Stimulated activated CD8-positive, alpha-beta memory T cell treated with anti-CD3 and anti-CD28 coated beads, Interleukin-15, amount 100 ng/mL, for 24 hours (primary cell): ENCODE results near the gene DKK2.

Experiments used
- DNase-seq: peaks from one replicate; pipeline ENCODE4 v3.0.0-alpha.2; 2020; ENCODE audit warnings: low read depth

Gene DKK2, protein sequence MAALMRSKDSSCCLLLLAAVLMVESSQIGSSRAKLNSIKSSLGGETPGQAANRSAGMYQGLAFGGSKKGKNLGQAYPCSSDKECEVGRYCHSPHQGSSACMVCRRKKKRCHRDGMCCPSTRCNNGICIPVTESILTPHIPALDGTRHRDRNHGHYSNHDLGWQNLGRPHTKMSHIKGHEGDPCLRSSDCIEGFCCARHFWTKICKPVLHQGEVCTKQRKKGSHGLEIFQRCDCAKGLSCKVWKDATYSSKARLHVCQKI

GRCh38 chr4:107035819-107036583, at the start of gene DKK2:
Gene DKK2 (minus strand): TSS chr4:107036313. CDS start chr4:107035591, 722 bp downstream.
- DNase-seq: no peak

DNA sequence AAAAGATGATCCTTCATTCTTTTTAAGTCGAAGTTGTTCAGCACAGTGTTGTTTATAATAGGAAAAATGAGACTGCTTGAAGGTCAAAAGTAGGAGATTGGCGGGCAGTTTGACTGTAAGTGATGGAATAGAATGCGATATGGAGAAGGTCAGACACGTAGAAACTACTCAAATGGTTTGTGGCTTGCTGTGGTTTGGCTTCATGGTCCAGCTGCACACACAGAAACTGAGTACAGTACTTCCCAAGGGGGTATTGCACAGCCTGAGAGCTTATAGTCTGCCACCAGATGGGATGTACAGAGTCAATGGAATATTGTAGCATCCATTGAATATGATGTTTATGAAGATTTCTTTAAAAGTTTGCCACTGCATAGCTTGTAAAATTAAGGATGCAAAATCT, 41.1 kb upstream of the DKK2 start:
- DNase-seq: no peak

DNA sequence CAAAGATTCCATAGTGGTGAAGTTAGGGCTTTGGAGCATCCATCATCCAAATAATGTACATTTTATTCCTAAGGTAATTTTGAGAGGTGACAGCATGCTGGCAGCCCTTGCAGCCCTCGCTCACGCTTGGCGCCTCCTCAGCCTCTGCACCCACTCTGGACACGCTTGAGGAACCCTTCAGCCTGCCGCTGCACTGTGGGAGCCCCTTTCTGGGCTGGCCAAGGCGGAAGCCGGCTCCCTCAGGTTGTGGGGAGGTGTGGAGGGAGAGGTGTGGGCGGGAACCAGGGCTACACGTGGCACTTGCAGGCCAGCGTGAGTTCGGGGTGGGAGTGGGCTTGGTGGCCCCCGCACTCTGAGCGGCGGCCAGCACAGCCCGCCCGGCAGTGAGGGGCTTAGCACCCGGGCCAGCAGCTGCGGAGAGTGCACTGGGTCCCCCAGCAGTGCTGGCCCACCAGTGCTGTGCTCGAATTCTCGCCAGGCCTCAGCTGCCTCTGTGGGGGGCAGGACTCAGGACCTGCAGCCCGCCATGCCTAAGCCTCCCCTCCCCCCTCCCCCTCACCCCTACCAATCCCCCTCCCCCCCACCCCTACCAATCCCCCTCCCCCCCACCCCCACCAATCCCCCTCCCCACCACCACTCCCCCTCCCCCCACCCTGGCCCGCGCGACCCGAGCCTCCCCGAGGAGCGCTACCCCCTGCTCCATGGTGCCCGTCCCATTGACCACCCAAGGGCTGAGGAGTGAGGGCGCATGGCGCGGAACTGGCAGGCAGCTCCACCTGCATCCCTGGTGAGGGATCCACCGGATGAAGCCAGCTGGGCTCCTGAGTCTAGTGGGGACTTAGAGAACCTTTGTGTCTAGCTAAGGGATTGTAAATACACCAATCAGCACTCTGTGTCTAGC, 37.0 kb upstream of the DKK2 start:
- DNase-seq: no peak

DNA sequence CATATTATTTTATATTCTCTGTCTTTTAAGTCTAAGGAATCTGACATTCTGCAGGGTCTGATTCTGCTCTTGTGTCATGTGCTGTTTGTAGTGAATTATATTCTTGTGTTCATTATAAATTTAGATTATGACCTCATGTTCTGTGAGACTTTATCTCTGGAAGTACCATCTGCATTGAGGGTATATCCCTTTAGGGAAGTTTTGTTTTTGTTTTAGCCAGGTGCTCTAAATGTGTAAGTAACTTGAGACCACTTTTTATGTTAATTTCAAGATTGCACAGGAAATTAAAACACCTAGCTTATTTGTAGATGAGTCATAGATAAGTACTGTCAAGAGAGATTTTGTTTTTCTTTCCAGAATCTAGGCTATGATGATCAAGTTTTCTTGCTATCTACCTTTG, 35.0 kb upstream of the DKK2 start:
- DNase-seq: no peak

- DNase-seq: no peak
These were observed 32.9 kb upstream of the DKK2 start for GRCh38 chr4:107069049-107069448.

DNA sequence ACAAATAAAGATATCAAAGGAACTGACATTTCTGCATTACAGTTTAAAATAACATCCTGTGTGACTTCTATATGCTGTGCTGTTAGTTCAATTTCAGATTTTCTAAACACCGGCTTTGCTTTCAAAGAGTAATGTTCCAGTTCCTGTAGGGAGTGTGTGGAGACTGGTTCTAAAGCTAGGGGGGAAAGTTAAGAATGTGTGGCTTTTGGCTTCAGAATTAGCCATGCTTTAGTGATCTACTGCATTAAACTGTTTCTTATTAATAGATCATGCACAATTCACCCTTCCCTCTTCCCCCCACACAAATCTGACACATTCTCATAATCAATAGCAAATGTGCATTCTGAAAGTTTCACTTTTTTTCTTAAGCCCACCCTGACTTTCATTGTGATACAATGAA, 32.0 kb upstream of the DKK2 start:
- DNase-seq: no peak

- DNase-seq: no peak
These were observed 30.5 kb upstream of the DKK2 start for GRCh38 chr4:107066621-107067020.

DNA sequence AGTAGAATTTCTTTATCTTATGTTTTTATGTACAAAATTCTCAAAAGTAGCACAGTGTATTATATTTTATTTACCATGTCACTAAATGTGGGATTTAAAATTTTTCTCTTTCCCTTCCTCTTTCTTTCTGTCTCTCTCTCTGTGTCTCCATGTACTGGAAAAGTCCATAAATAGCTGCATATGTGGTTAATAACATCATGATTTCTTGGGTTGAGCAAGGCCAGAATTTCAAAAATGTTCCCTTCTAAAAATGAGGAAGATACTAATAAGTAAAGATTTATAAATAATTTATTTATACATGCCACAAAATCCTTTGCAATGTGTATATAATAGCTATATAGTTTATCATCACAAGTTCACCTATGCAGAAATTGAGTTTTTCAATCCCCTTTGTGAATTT, 29.1 kb upstream of the DKK2 start:
- no peak for DNase-seq

- no peak for DNase-seq
These were observed 24.3 kb upstream of the DKK2 start for GRCh38 chr4:107060388-107060787.

DNA sequence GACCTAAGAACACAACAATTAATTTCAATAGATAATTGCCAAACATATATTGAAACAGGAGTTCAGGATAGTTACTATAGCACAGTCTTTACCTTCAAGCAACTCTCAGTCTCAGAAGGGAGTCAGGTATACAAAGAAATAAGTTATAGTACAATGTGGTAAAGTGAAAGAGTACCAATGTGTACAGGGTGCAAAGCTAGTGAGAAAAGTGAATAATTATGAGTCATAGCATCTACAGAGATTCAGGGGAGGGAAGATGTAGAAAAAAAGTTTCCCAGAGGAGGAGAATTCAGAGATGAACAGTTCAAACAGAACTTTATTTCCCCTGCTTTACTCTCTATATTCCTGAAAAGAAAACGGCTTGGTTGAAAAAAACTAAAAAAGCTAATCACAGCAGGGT, 22.7 kb upstream of the DKK2 start:
- no peak for DNase-seq

DNA sequence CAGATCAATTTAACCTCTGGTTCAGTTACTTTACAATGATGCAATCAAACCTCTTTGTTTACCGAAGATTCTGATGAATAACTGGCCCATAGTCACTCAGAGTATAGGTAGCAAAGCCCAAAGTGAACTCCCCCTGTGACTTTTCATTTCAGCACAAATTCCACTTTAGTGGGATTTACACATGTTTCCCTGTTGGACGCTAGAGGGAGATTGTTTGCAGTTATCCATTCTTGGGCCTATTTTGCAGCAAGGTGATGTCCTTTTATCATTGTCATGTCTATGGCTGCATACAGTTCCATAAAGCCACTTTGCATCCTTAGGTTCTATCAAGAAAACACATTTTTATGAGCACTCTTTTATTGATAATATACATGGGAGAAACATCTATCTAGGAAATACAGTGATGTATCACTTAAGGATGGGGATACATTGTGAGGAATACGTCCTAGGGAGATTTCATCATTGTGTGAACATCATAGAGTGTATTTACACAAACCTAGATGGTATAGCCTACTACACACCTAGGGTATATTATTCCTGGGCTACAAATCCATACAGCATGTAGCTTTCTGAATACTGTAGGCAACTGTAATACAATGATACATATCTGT, 14.5 kb upstream of the DKK2 start:
- DNase-seq: no peak

DNA sequence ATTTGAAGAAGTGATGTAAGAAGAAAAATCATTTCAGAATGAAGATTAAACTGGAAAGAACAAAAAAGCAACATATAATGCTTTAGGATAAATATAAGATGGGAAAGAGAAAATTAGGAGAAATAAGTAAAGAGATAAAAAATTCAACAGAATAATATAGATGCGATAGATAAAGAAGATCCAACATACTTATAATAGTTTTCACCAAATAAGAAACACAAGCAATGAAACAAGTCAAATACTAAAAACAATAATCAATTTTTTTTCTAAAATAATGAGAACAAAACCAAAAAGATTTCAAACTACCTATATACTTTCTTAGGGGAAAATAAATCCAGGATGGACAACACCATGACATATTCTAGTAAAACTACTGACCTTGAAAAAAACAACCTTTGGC, 10.1 kb upstream of the DKK2 start:
- no peak for DNase-seq

- DNase-seq: no peak
These were observed 8.1 kb upstream of the DKK2 start for GRCh38 chr4:107044170-107044569.

GRCh38 chr4:107037199-107037584, 1.1 kb upstream of the DKK2 start:
- no peak for DNase-seq

DNA sequence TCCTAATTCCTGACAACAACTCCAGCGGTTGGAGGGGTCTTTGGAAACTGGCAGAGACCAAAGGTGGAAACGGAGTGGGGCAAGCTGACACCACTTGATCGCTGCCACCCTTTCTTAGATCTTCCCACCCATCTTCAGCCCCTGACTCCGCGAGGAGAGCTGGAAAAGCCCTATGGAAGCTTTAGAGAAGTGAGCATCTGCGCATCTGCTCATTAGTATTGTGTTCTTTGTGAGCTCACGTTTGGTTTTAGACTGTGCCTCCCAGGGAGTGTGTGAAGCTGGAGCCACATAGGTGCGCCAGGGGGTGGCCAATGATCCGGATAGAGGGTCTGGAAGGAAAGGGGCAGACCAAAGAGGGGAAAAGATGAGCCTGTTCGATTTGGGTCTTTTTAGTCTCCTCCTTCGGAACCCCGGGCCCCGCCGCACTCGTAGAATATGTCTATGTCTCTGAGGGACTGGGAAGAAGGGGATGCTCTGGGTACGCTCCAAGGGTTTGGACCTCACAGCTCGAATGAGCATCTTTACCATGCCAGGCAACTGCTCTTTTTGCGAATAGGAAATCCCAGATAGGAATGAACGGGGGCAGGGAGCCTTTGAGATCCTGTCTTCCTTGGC, 578 bp upstream of the DKK2 start:
- DNase-seq: no peak

- no peak for DNase-seq
These were observed 906 bp downstream of the DKK2 start for GRCh38 chr4:107034996-107035818.

DNA sequence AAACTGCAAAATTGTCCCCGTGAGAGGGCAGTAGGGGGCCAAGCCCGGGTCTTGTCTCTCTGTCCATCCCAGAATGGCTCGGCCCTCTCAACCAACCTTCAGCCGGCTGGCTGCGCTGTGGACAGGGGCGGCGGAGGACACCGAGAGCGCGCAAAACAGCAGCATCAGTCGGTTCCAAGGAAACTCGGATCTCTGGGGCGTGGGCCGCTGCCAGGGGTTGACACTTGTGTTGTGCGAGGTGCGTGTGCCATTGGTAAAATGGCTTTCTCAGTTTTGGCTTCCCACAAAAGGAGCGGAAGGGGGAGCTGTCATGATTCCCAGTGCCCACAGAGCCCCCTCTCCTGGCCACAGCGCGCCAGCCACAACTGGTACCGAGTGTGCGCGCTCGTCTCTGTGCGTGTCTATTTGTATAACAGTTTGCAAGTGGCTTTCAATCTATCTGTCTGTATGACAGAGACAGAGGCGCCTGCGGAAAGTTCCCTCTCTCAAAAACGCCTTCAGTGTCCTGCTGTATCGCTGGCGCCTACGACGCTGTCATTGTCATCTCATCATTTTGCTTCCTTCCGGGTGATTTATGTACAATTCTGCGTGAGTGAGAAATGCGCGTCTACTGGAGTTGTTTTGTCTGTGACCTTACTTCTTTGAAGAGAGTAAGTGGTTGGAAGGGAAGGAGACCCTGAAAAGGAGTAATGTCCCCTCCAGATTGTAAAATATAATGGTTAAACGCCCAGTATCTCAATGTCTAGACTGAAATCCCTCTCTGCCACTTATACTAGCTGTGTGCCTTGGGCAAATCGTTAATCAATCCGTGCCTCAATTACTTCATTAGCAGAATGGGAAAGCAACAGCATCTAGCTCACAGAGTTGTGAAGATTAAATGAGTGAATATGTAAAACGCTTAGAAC, 1.8 kb downstream of the DKK2 start:
- no peak for DNase-seq

DNA sequence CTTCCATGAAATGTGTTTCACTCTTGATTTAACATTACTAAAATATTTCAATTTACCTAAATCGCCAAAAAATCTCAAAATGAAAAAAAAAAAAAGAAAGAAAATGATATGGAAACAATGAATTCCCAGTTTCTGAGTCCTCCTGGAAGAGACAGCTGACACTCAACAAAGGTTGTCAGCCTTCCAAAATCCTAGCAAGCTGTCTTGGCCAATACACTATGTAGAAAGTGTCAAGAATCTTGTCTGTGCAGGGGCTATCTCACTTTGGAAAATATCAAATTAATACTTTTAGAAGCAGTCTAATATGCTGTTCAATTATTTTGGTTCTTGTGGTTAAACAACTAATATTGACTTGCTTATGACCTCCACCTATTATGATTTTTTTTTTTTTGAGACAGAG, 8.7 kb downstream of the DKK2 start:
- no peak for DNase-seq

DNA sequence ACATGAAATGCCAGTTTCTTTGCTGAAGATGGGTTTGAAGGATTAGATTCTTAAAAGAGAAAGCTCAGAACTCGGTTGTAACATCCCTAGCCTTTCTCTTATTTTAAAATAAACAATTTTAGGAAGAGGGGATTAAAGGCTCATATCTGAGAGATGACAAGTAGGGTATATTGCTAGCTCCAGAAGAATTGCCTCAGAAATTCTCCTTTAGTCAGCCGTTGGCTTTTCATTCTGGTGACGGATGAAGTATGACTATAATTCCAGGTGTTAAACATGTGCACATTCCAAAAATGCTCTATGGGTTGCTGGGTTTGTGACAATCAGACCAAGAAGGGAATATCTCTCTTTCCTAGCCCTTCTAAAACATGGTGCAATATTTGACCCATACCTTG, 17.8 kb downstream of the DKK2 start:
- DNase-seq: no peak
